ENCODE data around the gene PPFIA4. TPM values are rescaled to one million over a fixed set of nuclear protein-coding genes. Genes with fewer than 3 reads are reported as not detected.

The PPFIA4 gene
- total RNA-seq, 3 donors from 2014 or later (not counting 1 experiment from before 2014, with no cell fraction given) = 0.18 to 0.88 (median 0.33) TPM

GRCh38 chr1:203073469-203073868 is 47.2 kb downstream of the PPFIA4 start:
- Mint-ChIP-seq H3K27ac (no peak overlapping the region), H3K4me1 (peaks cover 4 to 6% of the 10 kb centered on the region in 2 donors), H3K4me3 (no peak overlapping the region), H3K36me3 (no peaks in the 10 kb centered on the region), H3K27me3 (ENCODE audit: low read depth in 2 of 2) (peaks cover 37 to 39% of the 10 kb centered on the region in 2 donors), H3K9me3 (no peaks in the 10 kb centered on the region)
- no peaks in the 10 kb centered on the region for H3K9me3 ChIP-seq (ENCODE audit: control insufficient read depth, insufficient read depth, low read length)
- H3K4me1 ChIP-seq (ENCODE audit: control insufficient read depth, insufficient read depth, low read length) = peaks cover 12% of the 10 kb centered on the region
- peaks cover 2% of the 10 kb centered on the region for H3K27me3 ChIP-seq (ENCODE audit: control insufficient read depth, insufficient read depth, low read length)
- intact Hi-C loops (cut with micrococcal nuclease) = no loop called here
- WGBS (ENCODE audit: insufficient coverage) = 89% methylated on average over 2 of the region's 2 CpGs
- H3K27ac ChIP-seq (ENCODE audit: low read length) = no peak overlapping the region
- TF ChIP-seq, protein P1, sequence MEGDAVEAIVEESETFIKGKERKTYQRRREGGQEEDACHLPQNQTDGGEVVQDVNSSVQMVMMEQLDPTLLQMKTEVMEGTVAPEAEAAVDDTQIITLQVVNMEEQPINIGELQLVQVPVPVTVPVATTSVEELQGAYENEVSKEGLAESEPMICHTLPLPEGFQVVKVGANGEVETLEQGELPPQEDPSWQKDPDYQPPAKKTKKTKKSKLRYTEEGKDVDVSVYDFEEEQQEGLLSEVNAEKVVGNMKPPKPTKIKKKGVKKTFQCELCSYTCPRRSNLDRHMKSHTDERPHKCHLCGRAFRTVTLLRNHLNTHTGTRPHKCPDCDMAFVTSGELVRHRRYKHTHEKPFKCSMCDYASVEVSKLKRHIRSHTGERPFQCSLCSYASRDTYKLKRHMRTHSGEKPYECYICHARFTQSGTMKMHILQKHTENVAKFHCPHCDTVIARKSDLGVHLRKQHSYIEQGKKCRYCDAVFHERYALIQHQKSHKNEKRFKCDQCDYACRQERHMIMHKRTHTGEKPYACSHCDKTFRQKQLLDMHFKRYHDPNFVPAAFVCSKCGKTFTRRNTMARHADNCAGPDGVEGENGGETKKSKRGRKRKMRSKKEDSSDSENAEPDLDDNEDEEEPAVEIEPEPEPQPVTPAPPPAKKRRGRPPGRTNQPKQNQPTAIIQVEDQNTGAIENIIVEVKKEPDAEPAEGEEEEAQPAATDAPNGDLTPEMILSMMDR (IDR thresholded peaks at IDR 0.05) = no peak
- DNase-seq (no peak), ATAC-seq (no peak)
- no peak overlapping the region for H3K4me3 ChIP-seq (ENCODE audit: low read length)
- no peaks in the 10 kb centered on the region for H3K36me3 ChIP-seq (ENCODE audit: control insufficient read depth, insufficient read depth, low read length)

- DNase-seq (no peak), ATAC-seq (no peak)
- Histone ChIP-seq H3K36me3 (ENCODE audit: control insufficient read depth, insufficient read depth, low read length) (no peaks in the 10 kb centered on the region), H3K27ac (ENCODE audit: low read length) (no peak overlapping the region), H3K27me3 (ENCODE audit: control insufficient read depth, insufficient read depth, low read length) (peaks cover 2% of the 10 kb centered on the region), H3K9me3 (ENCODE audit: control insufficient read depth, insufficient read depth, low read length) (no peaks in the 10 kb centered on the region), H3K4me1 (ENCODE audit: control insufficient read depth, insufficient read depth, low read length) (peaks cover 12% of the 10 kb centered on the region), H3K4me3 (ENCODE audit: low read length) (no peak overlapping the region)
- Mint-ChIP-seq H3K4me3 (no peak overlapping the region), H3K4me1 (peaks cover 4 to 6% of the 10 kb centered on the region in 2 donors), H3K36me3 (no peaks in the 10 kb centered on the region), H3K9me3 (no peaks in the 10 kb centered on the region), H3K27ac (no peak overlapping the region), H3K27me3 (ENCODE audit: low read depth in 2 of 2) (peaks cover 41 to 49% of the 10 kb centered on the region in 2 donors)
- intact Hi-C loops (cut with micrococcal nuclease) = no loop called here
- TF ChIP-seq, protein P1 (IDR thresholded peaks at IDR 0.05) = no peak
Measured at GRCh38 chr1:203074610-203075009, 48.3 kb downstream of the PPFIA4 start.

DNA sequence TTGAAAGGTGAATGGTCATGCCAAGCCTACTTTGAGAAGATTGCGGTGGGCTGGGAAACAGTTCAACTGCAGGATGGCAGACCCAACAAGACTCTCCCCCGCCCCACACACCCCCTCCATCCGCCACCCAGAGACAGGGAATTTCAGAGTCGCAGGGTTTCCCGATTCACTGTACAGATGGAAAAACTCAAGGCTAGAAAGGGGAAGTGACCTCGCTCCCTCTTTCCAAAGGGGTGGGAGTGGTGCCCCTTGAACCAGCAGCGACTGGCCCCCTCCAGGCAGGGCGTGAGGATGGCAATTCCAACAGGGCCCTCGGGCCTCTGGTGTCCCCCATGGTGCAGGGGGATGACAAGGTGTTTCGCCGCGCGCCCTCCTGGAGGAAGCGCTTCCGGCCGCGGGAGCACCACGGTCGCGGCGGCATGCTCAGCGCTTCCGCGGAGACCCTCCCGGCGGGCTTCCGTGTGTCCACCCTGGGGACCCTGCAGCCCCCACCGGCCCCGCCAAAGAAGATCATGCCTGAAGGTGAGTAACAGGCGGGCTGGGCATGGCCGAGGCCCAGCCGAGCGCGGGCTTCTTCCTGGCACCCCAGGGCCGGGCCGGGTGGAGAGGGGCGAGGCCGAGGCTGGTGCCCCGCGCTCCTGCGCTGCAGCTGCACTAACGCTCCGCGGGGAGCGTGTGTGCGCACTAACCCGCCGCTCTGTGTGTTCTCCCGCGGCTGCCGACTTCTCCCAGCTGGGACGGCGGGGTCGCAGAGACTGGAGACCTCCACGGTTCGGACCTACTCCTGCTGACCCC is 49.1 kb downstream of the PPFIA4 start:
- Mint-ChIP-seq H3K4me1 (peaks cover 4 to 6% of the 10 kb centered on the region in 2 donors), H3K36me3 (no peaks in the 10 kb centered on the region), H3K27ac (no peak overlapping the region), H3K9me3 (no peaks in the 10 kb centered on the region), H3K27me3 (ENCODE audit: low read depth in 2 of 2) (peaks cover 47 to 56% of the 10 kb centered on the region in 2 donors), H3K4me3 (no peak overlapping the region)
- TF ChIP-seq, protein P1 (IDR thresholded peaks at IDR 0.05) = no peak
- H3K36me3 ChIP-seq (ENCODE audit: control insufficient read depth, insufficient read depth, low read length) = no peaks in the 10 kb centered on the region
- DNase-seq (no peak), ATAC-seq (peak in 1 of 3 donors; percentile 51)
- peaks cover 12% of the 10 kb centered on the region for H3K4me1 ChIP-seq (ENCODE audit: control insufficient read depth, insufficient read depth, low read length)
- intact Hi-C loops (cut with micrococcal nuclease) = no loop called here
- peaks cover 2% of the 10 kb centered on the region for H3K27me3 ChIP-seq (ENCODE audit: control insufficient read depth, insufficient read depth, low read length)
- H3K9me3 ChIP-seq (ENCODE audit: control insufficient read depth, insufficient read depth, low read length) = no peaks in the 10 kb centered on the region
- WGBS (ENCODE audit: insufficient coverage) = 6% methylated on average over 56 of the region's 56 CpGs
- H3K4me3 ChIP-seq (ENCODE audit: low read length) = peak overlapping the region; percentile 5
- H3K27ac ChIP-seq (ENCODE audit: low read length) = no peak overlapping the region

Data from natural killer cell (primary cell).